Ovary (tissue), 10 donors: ENCODE results near the gene TPX2. TPM values are rescaled to one million over a fixed set of nuclear protein-coding genes. Genes with fewer than 3 reads are reported as not detected.

Experiments used
- DNase-seq, 5 donors: peaks; one replicate each; pipeline ENCODE4 v3.0.0-alpha.2; 2019 to 2020
- H3K27ac ChIP-seq, 2 donors: fragments of 200-600 bp; one replicate each; pipeline versions ENCODE4 v1.5.1 to v1.8.0; 2019 to 2022
- H3K27me3 ChIP-seq: fragments of 200-600 bp; one replicate; pipeline ENCODE4 v1.8.0; 2022
- H3K36me3 ChIP-seq: fragments of 200-600 bp; sonication (generic); one replicate; pipeline ENCODE4 v1.5.1; 2019
- H3K4me1 ChIP-seq: one replicate; pipeline ENCODE4 v1.8.1; 2013; ENCODE audit warnings: mild to moderate bottlenecking, moderate library complexity; ENCODE audit not compliant: insufficient read depth
- H3K4me3 ChIP-seq: fragments of 200-600 bp; sonication (generic); one replicate; pipeline ENCODE4 v1.5.1; 2017
- H3K9me3 ChIP-seq, 2 donors: fragments of 200-600 bp in 1 of 2; sonication (generic) in 1 of 2; one replicate each; pipeline versions ENCODE4 v1.5.1 to v1.8.1; 2013 to 2019; ENCODE audit warnings: mild to moderate bottlenecking in 1 of 2, moderate library complexity in 1 of 2
- CTCF ChIP-seq, 3 donors: fragments of 450-650 bp in 2 of 3; fragments of 200-600 bp in 1 of 3; IDR thresholded peaks; one replicate each; pipeline versions ENCODE4 v1.5.1 to v1.8.0; 2016 to 2022; ENCODE audit warnings: antibody characterized with exemption in 3 of 3, mild to moderate bottlenecking in 1 of 3
- EP300 ChIP-seq: sonication (generic); formaldehyde crosslinking; IDR thresholded peaks from one replicate; pipeline ENCODE4 v1.6.1; 2017; ENCODE audit warnings: antibody characterized with exemption
- POLR2A ChIP-seq: fragments of 450-650 bp; IDR thresholded peaks from one replicate; pipeline ENCODE4 v1.6.1; 2017; ENCODE audit warnings: antibody characterized with exemption, mild to moderate bottlenecking, moderate library complexity
- WGBS, 3 donors: extraction: QIAGEN DNeasy Blood & Tissue Kit in 1 of 3; methylation state at CpG; one replicate each; pipeline versions ENCODE4 v1.1.5 to v1.1.7; 2013 to 2017; 5-methylcytosine and 5-hydroxymethylcytosine counted together
- intact Hi-C, 4 donors: fragments of 100-400 bp; cut with DNase I; formaldehyde crosslinking; loops; one replicate each; pipeline versions ENCODE4 v1.11.0 to v1.15.1; 2022 to 2023
- long read RNA-seq, 3 donors: library from polyadenylated mRNA in 2 of 3; unstranded in 2 of 3; transcript quantifications; one replicate each; pipeline ENCODE4 v2.0.0 and lab custom pipeline, GENCODE V29; 2021 to 2026
- polyA plus RNA-seq, 2 donors: library from polyadenylated mRNA; stranded (reverse); fragments of 200-250 nt in 1 of 2; fragments of 350-450 nt in 1 of 2; fragmentation: Illumina TruSeq in 1 of 2; extraction: RNeasy Lipid Tissue Mini Kit (QIAGEN cat#74804) in 1 of 2; gene quantifications; one replicate each; pipeline ENCODE4 v1.2.3, GENCODE V29; 2013 to 2014
- total RNA-seq, 7 donors: library from RNA; depleted of rRNA in 2 of 7; stranded (reverse); fragments of >200 nt in 2 of 7; fragmentation: NEBNext Ultra II Directional in 3 of 7; extraction: Animal tissue kit (Norgen Biotek cat#: 25700) in 3 of 7; gene quantifications; one replicate each; pipeline versions ENCODE4 v1.1.0 to v1.2.4, GENCODE V29; 2016 to 2023
- donor health status: DM: no; HTN: no; CAD: no; lungs with moderate emphysema.
- donor health status: DM: no; HTN: no; CAD: no.
- donor health status: Bipolar disorder and iron deficiency.
- donor health status: DM: yes; HTN: yes; CAD: no.
- donor health status: DM: no; HTN: no; CAD: no.
- donor health status: DM: yes; HTN: yes; CAD: no.

Gene TPX2
- total RNA-seq, result 1 to 10 TPM in 2 of 7 donors, under 1 TPM in 5; 0.10 to 1.6 (median 0.47) TPM
- polyA plus RNA-seq, result 1 to 10 TPM in 1 of 2 donors, under 1 TPM in 1; 0.91 to 5.2 TPM
- long read RNA-seq, donor 1, result 0 reads
- long read RNA-seq, donor 2, transcript TPX2-201 (18 exons, 3,497 nt), result major isoform, 7 of 42 reads
- long read RNA-seq, donor 2, partial matches to known transcripts, result 35 of 42 reads
- long read RNA-seq, donor 2, other reads (novel, unspliced or antisense), result 0 of 42 reads
- long read RNA-seq, donor 3, partial matches to known transcripts, result 0 of 4 reads
- long read RNA-seq, donor 3, other reads (novel, unspliced or antisense), result 2 of 4 reads

DNA sequence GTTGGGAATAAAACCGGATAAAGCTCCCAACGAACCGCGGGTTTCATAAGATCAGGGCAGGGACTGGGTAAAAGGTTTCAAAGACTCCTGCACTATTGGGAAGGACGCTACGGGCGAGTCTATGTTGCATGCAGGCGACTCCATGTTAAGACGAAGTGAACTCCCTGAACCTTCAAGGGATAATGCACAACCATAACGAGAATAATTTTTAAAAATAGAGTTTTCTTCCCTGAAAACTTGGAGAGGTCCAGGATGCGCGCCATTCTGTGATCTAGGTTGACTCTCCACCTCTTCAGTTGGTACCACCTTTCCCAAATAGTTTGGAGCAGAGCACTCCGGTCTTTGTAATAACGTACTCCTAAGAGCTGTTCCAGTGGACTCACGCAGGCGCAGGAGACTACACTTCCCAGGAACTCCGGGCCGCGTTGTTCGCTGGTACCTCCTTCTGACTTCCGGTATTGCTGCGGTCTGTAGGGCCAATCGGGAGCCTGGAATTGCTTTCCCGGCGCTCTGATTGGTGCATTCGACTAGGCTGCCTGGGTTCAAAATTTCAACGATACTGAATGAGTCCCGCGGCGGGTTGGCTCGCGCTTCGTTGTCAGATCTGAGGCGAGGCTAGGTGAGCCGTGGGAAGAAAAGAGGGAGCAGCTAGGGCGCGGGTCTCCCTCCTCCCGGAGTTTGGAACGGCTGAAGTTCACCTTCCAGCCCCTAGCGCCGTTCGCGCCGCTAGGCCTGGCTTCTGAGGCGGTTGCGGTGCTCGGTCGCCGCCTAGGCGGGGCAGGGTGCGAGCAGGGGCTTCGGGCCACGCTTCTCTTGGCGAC lies at the start of gene TPX2:
Gene TPX2 (plus strand): TSS at position 562 of the 821 bp plus-strand sequence. CDS start 18,187 bp downstream, outside the sequence.
- H3K4me3 ChIP-seq, result peak within 1 kb of the TSS; percentile 41
- intact Hi-C loops, result no loop called here
- no peaks in the 10 kb centered on the region for H3K27me3 ChIP-seq
- no peaks in the 10 kb centered on the region for H3K4me1 ChIP-seq
- 0 to 1% (median 1%) methylated on average over 54 of the region's 54 CpGs for WGBS, 3 donors
- DNase-seq, result peak; percentile 88 to 92 (median 89)
- H3K9me3 ChIP-seq, result no peaks in the 10 kb centered on the region
- no peaks in the 10 kb centered on the region for H3K36me3 ChIP-seq
- H3K27ac ChIP-seq, result peak within 1 kb of the TSS in 1 of 2 donors; percentile 38
- TF ChIP-seq CTCF (IDR thresholded peaks at IDR 0.05) (no peak), EP300 (no peak), POLR2A (no peak)

- WGBS, 3 donors, result 85 to 91% (median 91%) methylated on average over 3 of the region's 3 CpGs
- Histone ChIP-seq H3K4me3 (no peak overlapping the region), H3K27me3 (no peaks in the 10 kb centered on the region), H3K9me3 (no peaks in the 10 kb centered on the region), H3K27ac (no peak overlapping the region), H3K4me1 (peaks cover 4% of the 10 kb centered on the region), H3K36me3 (no peaks in the 10 kb centered on the region)
- TF ChIP-seq POLR2A (no peak), CTCF (IDR thresholded peaks at IDR 0.05) (no peak)
- intact Hi-C loops, result no loop called here
- no peak for DNase-seq
Observed at GRCh38 chr20:31690124-31690666, 48.9 kb upstream of the TPX2 start.

DNA sequence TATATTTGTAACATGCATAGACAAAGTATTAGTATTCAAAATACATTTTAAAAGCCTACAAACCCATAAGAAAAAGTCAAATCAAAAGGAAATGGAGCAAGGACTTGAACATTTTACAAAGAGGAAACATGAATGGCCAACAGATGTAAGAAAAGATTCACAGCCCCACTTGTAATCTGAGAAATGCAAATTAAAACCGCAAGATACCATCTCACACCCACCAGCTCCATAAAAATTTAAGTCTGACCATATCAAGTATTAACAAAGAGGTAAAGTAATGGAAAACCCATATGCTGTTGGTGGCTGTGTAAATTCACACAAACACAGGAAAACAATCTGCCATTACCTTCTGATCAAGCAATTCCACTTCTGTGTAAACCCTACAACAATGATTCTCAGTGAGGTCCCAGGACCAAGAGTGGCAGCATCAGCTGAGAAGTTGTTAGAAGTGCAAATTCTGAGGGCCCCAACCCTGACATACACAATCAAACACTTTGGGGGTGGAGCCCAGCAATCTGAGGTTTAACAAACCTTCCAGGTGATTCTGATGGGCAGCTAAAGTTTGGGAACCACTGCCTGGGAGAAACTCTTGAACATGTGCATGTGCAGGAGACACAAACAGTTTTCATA lies 47.3 kb upstream of the TPX2 start:
- Histone ChIP-seq H3K9me3 (no peaks in the 10 kb centered on the region), H3K27me3 (no peaks in the 10 kb centered on the region), H3K4me1 (peaks cover 7% of the 10 kb centered on the region), H3K4me3 (no peak overlapping the region), H3K27ac (no peak overlapping the region), H3K36me3 (no peaks in the 10 kb centered on the region)
- 32 to 46% (median 38%) methylated on average over 1 of the region's 1 CpG for WGBS, 3 donors
- no peak for DNase-seq
- no peak for TF ChIP-seq POLR2A
- TF ChIP-seq CTCF (IDR thresholded peaks at IDR 0.05), result no peak
- TF ChIP-seq EP300, result no peak
- intact Hi-C loops, result no loop called here

DNA sequence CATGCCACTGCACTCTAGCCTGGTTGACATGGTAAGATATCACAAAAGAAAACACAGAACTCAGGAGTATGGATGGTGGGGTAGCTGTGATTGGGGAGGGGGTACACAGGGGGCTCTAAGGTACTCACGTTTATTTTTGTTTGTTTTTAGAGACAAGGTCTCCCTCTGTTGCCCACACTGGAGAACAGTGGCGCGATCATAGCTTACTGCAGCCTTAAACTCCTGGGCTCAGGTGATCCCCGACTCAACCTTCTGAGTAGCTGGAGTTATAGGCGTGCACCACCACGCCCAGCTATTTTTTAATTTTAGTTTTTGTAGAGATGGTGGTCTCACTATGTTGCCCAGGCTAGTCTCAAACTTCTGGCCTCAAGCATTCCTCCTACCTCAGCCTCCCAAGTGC lies 45.7 kb upstream of the TPX2 start:
- Histone ChIP-seq H3K4me3 (no peak overlapping the region), H3K27me3 (no peaks in the 10 kb centered on the region), H3K36me3 (no peaks in the 10 kb centered on the region), H3K27ac (no peak overlapping the region), H3K4me1 (peaks cover 7% of the 10 kb centered on the region), H3K9me3 (no peaks in the 10 kb centered on the region)
- WGBS, 3 donors, result 87 to 90% (median 89%) methylated on average over 6 of the region's 6 CpGs
- DNase-seq, result no peak
- intact Hi-C loops, result no loop called here
- TF ChIP-seq CTCF (IDR thresholded peaks at IDR 0.05), result no peak
- no peak for TF ChIP-seq POLR2A
- no peak for TF ChIP-seq EP300
